Heart left ventricle (tissue), 16 donors: Measurements from ENCODE around the gene SFSWAP. TPM values are rescaled to one million over a fixed set of nuclear protein-coding genes. Genes with fewer than 3 reads are reported as not detected.
A peak's percentile ranks its signal among the peaks of the same experiment; 100 is the strongest.

ENCODE experiments used
- ATAC-seq, 4 donors: fragments of 200-7000 bp; cut with Tn5 transposase; one replicate each; pipeline ENCODE4 v1.9.1; 2020 to 2022; ENCODE audit warnings: moderate library complexity in 4 of 4, mild to moderate bottlenecking in 3 of 4, moderate number of reproducible peaks in 1 of 4
- DNase-seq, 5 donors: peaks; one replicate each; pipeline ENCODE4 v3.0.0-alpha.2; 2020
- H3K27ac ChIP-seq, 12 donors: fragments of 200-600 bp; sonication (generic) in 4 of 12; one replicate each; pipeline versions ENCODE4 v1.5.0 to v1.8.0; 2016 to 2022; ENCODE audit warnings: mild to moderate bottlenecking in 2 of 12
- H3K27me3 ChIP-seq, 9 donors: fragments of 200-600 bp; sonication (generic) in 2 of 9; one replicate each; pipeline versions ENCODE4 v1.5.1 to v1.8.0; 2016 to 2022; ENCODE audit warnings: mild to moderate bottlenecking in 3 of 9
- H3K36me3 ChIP-seq, 9 donors: fragments of 200-600 bp; sonication (generic) in 2 of 9; one replicate each; pipeline versions ENCODE4 v1.5.0 to v1.8.0; 2018 to 2022; ENCODE audit warnings: mild to moderate bottlenecking in 2 of 9
- H3K4me1 ChIP-seq, 12 donors: fragments of 200-600 bp; sonication (generic) in 4 of 12; one replicate each; pipeline versions ENCODE4 v1.5.0 to v1.8.0; 2016 to 2022; ENCODE audit warnings: mild to moderate bottlenecking in 3 of 12
- H3K4me3 ChIP-seq, 12 donors: fragments of 200-600 bp; sonication (generic) in 4 of 12; one replicate each; pipeline versions ENCODE4 v1.5.0 to v1.8.0; 2017 to 2022; ENCODE audit warnings: mild to moderate bottlenecking in 9 of 12, moderate library complexity in 4 of 12
- H3K9me3 ChIP-seq, 12 donors: fragments of 200-600 bp; sonication (generic) in 4 of 12; one replicate each; pipeline versions ENCODE4 v1.5.0 to v1.8.0; 2016 to 2022; ENCODE audit warnings: mild to moderate bottlenecking in 1 of 12
- CTCF ChIP-seq, 12 donors: fragments of 200-600 bp; sonication (generic) in 4 of 12; IDR thresholded peaks; one replicate each; pipeline versions ENCODE4 v1.5.0 to v1.8.0; 2018 to 2022; ENCODE audit warnings: antibody characterized with exemption in 12 of 12, mild to moderate bottlenecking in 5 of 12
- POLR2A ChIP-seq, 2 donors: fragments of 450-650 bp; IDR thresholded peaks; one replicate each; pipeline ENCODE4 v1.6.1; 2017; ENCODE audit warnings: antibody characterized with exemption in 2 of 2, mild to moderate bottlenecking in 2 of 2, moderate library complexity in 2 of 2
- WGBS, 4 donors: extraction: QIAGEN DNeasy Blood & Tissue Kit in 2 of 4; methylation state at CpG; one replicate each; pipeline versions ENCODE4 v1.1.5 to v1.1.7; 2013 to 2018; 5-methylcytosine and 5-hydroxymethylcytosine counted together
- intact Hi-C, 10 donors: fragments of 100-400 bp; cut with DNase I; formaldehyde crosslinking; loops; one replicate each; pipeline versions ENCODE4 v1.11.1 to v1.14.2; 2022
- polyA plus RNA-seq, 2 donors: library from polyadenylated mRNA; stranded (reverse); fragments of 200-250 nt; gene quantifications; one replicate each; pipeline ENCODE4 v1.2.3, GENCODE V29; 2013
- total RNA-seq, 9 donors: library from RNA; depleted of rRNA in 2 of 9; stranded (reverse); fragments of >200 nt in 2 of 9; fragmentation: NEBNext Ultra II Directional in 3 of 9; extraction: Animal tissue kit (Norgen Biotek cat#: 25700) in 3 of 9; gene quantifications; one replicate each; pipeline versions ENCODE4 v1.1.0 to v1.2.4, GENCODE V29; 2016 to 2023
- donor health status: ischemic (EF 13 %, LVEDD 7.1; RV severe dilation, severe dysfunction).
- donor health status: healthy with polysubstance abuse.
- donor health status: DM: no; HTN: yes; CAD: no.
- donor health status: DM: no; HTN: no; CAD: no.
- donor health status: ischemic (EF 25% LVEDD 6.9; RV normal size, moderate dysfunction).
- donor health status: ischemic (EF 25% LVEDD 5.7; RV mildly dilated, moderate dysfunction).
- donor health status: healthy.
- donor health status: DM: yes; HTN: yes; CAD: no.
- donor health status: ischemic (EF 35%, LVEDD 5.7; RV mildly dilated, moderate dysfunction).
- donor health status: nonischemic (EF 11% LVEDD 7.7; RV severe dilation, severe dysfunction).
- donor health status: DM: yes; HTN: yes; CAD: no.
- donor health status: PGD.
- donor health status: ischemic (EF 29% LVEDD 5.4; RV normal size, mild dysfunction).
- donor health status: nonischemic (EF 23%, LVEDD 6.1; RV moderate dilation, normal function).

Gene SFSWAP
- total and polyA plus RNA-seq, 11 donors: 10.4 to 25.1 (median 18.6) TPM

GRCh38 chr12:131779027-131779426 lies 68.1 kb downstream of the SFSWAP start:
- 93 to 97% (median 97%) methylated on average over 23 of the region's 23 CpGs for WGBS, 4 donors
- Histone ChIP-seq H3K9me3 (no peaks in the 10 kb centered on the region), H3K36me3 (peaks cover 3 to 87% (median 73%) of the 10 kb centered on the region in 9 donors), H3K4me1 (peaks cover 0 to 18% (median 0%) of the 10 kb centered on the region in 12 donors), H3K4me3 (no peak overlapping the region), H3K27ac (no peak overlapping the region), H3K27me3 (no peaks in the 10 kb centered on the region)
- DNase-seq (no peak), ATAC-seq (no peak)
- intact Hi-C loops: no loop called here
- TF ChIP-seq POLR2A (IDR thresholded peaks at IDR 0.05) (no peak), CTCF (IDR thresholded peaks at IDR 0.05) (no peak)

- 89 to 100% (median 96%) methylated on average over 2 of the region's 2 CpGs for WGBS, 4 donors
- no peaks in the 10 kb centered on the region for H3K9me3 ChIP-seq
- intact Hi-C loops: no loop called here
- H3K27me3 ChIP-seq: no peaks in the 10 kb centered on the region
- no peak overlapping the region for H3K4me3 ChIP-seq
- peaks cover 0 to 5% (median 0%) of the 10 kb centered on the region in 12 donors for H3K4me1 ChIP-seq
- ATAC-seq (no peak), DNase-seq (no peak)
- H3K36me3 ChIP-seq: peaks cover 3 to 90% (median 83%) of the 10 kb centered on the region in 9 donors
- no peak overlapping the region for H3K27ac ChIP-seq
- TF ChIP-seq POLR2A (IDR thresholded peaks at IDR 0.05) (no peak), CTCF (IDR thresholded peaks at IDR 0.05) (no peak)
These were observed 71.2 kb downstream of the SFSWAP start for GRCh38 chr12:131782061-131782460.

GRCh38 chr12:131783915-131784541 lies 73.1 kb downstream of the SFSWAP start:
- H3K4me1 ChIP-seq: peaks cover 0 to 5% (median 0%) of the 10 kb centered on the region in 12 donors
- peaks cover 0 to 91% (median 86%) of the 10 kb centered on the region in 9 donors for H3K36me3 ChIP-seq
- H3K27me3 ChIP-seq: no peaks in the 10 kb centered on the region
- ATAC-seq (peak in 1 of 4 donors; percentile 25), DNase-seq (no peak)
- H3K4me3 ChIP-seq: no peak overlapping the region
- intact Hi-C loops: no loop called here
- 56 to 68% (median 64%) methylated on average over 10 of the region's 10 CpGs for WGBS, 4 donors
- TF ChIP-seq CTCF (IDR thresholded peaks at IDR 0.05): no peak
- no peak for TF ChIP-seq POLR2A (IDR thresholded peaks at IDR 0.05)
- H3K27ac ChIP-seq: no peak overlapping the region
- no peaks in the 10 kb centered on the region for H3K9me3 ChIP-seq

- H3K27ac ChIP-seq: no peak overlapping the region
- peaks cover 0 to 5% (median 0%) of the 10 kb centered on the region in 12 donors for H3K4me1 ChIP-seq
- WGBS, 4 donors: 80 to 87% (median 85%) methylated on average over 30 of the region's 30 CpGs
- H3K36me3 ChIP-seq: peaks cover 0 to 91% (median 86%) of the 10 kb centered on the region in 9 donors
- no peak for TF ChIP-seq CTCF (IDR thresholded peaks at IDR 0.05)
- TF ChIP-seq POLR2A (IDR thresholded peaks at IDR 0.05): no peak
- intact Hi-C loops: no loop called here
- H3K9me3 ChIP-seq: no peaks in the 10 kb centered on the region
- no peak overlapping the region for H3K4me3 ChIP-seq
- no peaks in the 10 kb centered on the region for H3K27me3 ChIP-seq
- DNase-seq (no peak), ATAC-seq (no peak)
These were observed 74.2 kb downstream of the SFSWAP start for GRCh38 chr12:131784909-131785762.
